Muscle of leg (tissue), 11 donors: ENCODE measurements around the gene ETV3. TPM values are rescaled to one million over a fixed set of nuclear protein-coding genes. Genes with fewer than 3 reads are reported as not detected.

ENCODE experiments used
- DNase-seq: peaks from one replicate; pipeline ENCODE4 v3.0.0; 2013
- H3K27ac ChIP-seq: one replicate; pipeline ENCODE4 v1.5.1; 2013; ENCODE audit warnings: mild to moderate bottlenecking, low read length, control low read depth
- H3K27me3 ChIP-seq: one replicate; pipeline ENCODE4 v1.6.1; 2013; ENCODE audit warnings: low read length; ENCODE audit not compliant: control insufficient read depth, insufficient read depth
- H3K36me3 ChIP-seq: one replicate; pipeline ENCODE4 v1.6.1; 2013; ENCODE audit warnings: low read length; ENCODE audit not compliant: control insufficient read depth, insufficient read depth
- H3K4me1 ChIP-seq: one replicate; pipeline ENCODE4 v1.6.1; 2013; ENCODE audit warnings: low read length; ENCODE audit not compliant: control insufficient read depth, insufficient read depth
- H3K4me3 ChIP-seq: one replicate; pipeline ENCODE4 v1.5.1; 2013; ENCODE audit warnings: low read length, control low read depth
- H3K9me3 ChIP-seq: replicated peaks from 2 replicates; pipeline ENCODE4 v1.6.1; 2013; ENCODE audit warnings: low read depth, low read length; ENCODE audit not compliant: control insufficient read depth
- WGBS: methylation state at CpG from one replicate; pipeline ENCODE4 v1.1.5; 2013; ENCODE audit warnings: missing lambda C conversion rate; ENCODE audit not compliant: insufficient coverage; 5-methylcytosine and 5-hydroxymethylcytosine counted together
- polyA plus RNA-seq, 8 donors: library from polyadenylated mRNA; unstranded; fragments of 120-200 nt; gene quantifications; one replicate each; pipeline versions ENCODE4 v1.2.1 to v1.2.3, GENCODE V29; 2013; ENCODE audit warnings: inconsistent platforms in 1 of 8, low replicate concordance in 1 of 8; ENCODE audit not compliant: insufficient read length in 8 of 8, insufficient read depth in 1 of 8
- total RNA-seq: library from RNA; stranded (reverse); fragments of 120-200 nt; gene quantifications from one replicate; pipeline ENCODE4 v1.2.4, GENCODE V29; 2013

ETV3 gene
- total and polyA plus RNA-seq, 9 donors, result 9.8 to 21.2 (median 14.6) TPM

DNA sequence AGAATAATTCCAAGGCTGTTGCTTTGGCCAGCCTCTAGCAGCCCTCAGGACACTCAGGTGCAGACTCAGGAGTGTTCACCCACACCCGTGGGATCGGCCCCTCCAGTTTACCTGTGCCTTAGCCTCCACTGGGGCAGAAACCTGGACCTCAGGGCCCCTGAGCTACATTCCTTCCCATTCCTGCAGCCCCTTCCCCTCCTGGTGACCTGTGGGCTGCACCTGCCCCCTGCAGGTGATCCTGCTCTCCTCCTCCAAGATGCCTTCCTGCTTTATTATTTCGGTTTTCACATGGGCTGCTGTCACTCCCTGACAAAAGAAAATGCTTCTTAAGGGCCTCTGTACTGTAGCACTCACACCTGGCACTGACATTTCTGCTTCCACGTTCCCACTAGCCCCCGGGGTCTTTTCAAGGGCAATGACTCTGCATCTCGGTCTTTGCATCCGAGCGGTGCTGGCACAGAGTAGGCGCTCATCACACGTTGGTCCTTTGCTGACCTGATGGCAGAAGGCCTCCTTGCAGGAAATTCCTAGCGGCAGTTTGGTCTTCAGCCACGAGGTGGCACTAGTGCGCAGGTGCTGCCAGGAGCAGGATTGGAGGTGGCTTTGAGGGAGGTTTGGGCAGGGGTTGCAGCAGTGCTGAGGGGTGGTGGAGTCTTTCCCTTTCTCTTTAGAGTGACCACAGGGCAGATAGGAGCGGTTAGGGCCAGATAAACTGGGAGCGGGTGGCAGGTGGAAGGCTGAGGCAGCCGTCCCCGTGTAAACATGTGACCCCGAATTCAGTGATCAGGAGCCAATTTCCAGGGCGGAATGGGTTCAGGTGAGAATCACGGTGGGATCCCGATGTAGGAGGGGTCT, 25.3 kb upstream of the ETV3 start:
- no peak overlapping the region for H3K27ac ChIP-seq
- peaks cover 9% of the 10 kb centered on the region for H3K27me3 ChIP-seq
- 15% methylated on average over 21 of the region's 21 CpGs for WGBS
- H3K9me3 ChIP-seq, result no peaks in the 10 kb centered on the region
- H3K4me3 ChIP-seq, result no peak overlapping the region
- no peaks in the 10 kb centered on the region for H3K36me3 ChIP-seq
- peaks cover 3% of the 10 kb centered on the region for H3K4me1 ChIP-seq
- peak; percentile 58 for DNase-seq

- no peak overlapping the region for H3K4me3 ChIP-seq
- no peaks in the 10 kb centered on the region for H3K9me3 ChIP-seq
- WGBS, result 67% methylated on average over 1 of the region's 4 CpGs
- H3K27me3 ChIP-seq, result peaks cover 9% of the 10 kb centered on the region
- H3K36me3 ChIP-seq, result no peaks in the 10 kb centered on the region
- H3K27ac ChIP-seq, result no peak overlapping the region
- peaks cover 3% of the 10 kb centered on the region for H3K4me1 ChIP-seq
- no peak for DNase-seq
Measured at GRCh38 chr1:157162345-157162744, 24.1 kb upstream of the ETV3 start.

DNA sequence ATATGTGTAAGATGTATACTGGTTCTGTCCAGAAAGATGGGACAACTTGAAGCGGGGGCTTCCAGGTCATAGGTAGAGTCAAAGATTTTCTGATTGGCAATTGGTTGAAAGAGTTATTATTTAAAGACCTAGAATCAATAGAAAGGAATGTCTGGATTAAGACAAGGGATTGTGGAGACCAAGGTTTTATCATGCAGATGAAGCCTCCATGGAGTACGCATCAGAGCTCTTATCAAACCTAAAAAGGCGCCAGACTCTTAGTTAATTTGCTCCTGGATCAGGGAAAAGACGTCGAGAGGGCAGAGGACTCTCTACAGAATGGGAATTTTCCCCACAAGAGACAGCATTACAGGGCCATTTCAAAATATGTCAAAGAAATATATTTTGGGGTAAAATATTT, 23.7 kb upstream of the ETV3 start:
- Histone ChIP-seq H3K4me3 (no peak overlapping the region), H3K27ac (no peak overlapping the region), H3K36me3 (no peaks in the 10 kb centered on the region), H3K9me3 (no peaks in the 10 kb centered on the region), H3K4me1 (peaks cover 3% of the 10 kb centered on the region), H3K27me3 (peaks cover 9% of the 10 kb centered on the region)
- WGBS, result 92% methylated on average over 3 of the region's 5 CpGs
- no peak for DNase-seq

GRCh38 chr1:157158967-157159366, 20.8 kb upstream of the ETV3 start:
- no peaks in the 10 kb centered on the region for H3K9me3 ChIP-seq
- no peak overlapping the region for H3K4me3 ChIP-seq
- no peak for DNase-seq
- no peaks in the 10 kb centered on the region for H3K36me3 ChIP-seq
- H3K4me1 ChIP-seq, result peaks cover 28% of the 10 kb centered on the region
- no peak overlapping the region for H3K27ac ChIP-seq
- H3K27me3 ChIP-seq, result peaks cover 3% of the 10 kb centered on the region
- WGBS, result 51% methylated on average over 3 of the region's 4 CpGs

DNA sequence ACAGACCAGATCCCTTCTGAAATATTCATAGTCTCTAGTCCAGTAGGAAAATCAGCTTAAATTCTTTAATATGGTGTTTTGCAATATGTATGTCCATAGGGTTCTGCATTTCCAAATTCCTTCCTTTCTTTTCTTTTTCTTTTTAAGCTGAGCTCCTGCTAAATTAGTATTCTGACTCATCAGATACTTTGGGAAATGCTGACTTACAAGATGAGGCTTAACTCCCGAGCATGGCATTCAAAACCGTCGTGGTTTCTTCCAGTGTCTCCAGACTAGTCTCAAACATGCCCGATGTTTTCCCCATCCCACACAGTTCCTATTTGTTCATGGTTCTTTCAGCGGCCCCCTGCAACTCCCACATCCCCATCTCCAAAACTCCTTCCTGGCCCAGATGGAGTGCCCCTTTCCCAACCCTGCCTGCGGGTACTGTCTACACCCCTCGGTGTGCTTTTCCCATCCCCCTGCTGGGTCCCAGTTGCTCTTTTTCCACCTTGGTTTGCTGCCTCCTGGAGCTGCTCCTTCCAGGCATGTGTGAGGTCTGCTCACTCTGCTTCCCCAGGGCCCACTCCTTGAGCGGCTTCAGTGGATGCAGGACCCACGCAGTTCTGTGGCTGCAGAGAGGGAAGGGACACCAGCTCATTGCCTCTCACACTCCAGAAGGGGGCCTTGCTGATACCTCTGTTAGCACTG, 19.5 kb upstream of the ETV3 start:
- Histone ChIP-seq H3K27me3 (no peaks in the 10 kb centered on the region), H3K27ac (no peak overlapping the region), H3K4me1 (peaks cover 31% of the 10 kb centered on the region), H3K9me3 (no peaks in the 10 kb centered on the region), H3K36me3 (no peaks in the 10 kb centered on the region), H3K4me3 (no peak overlapping the region)
- WGBS, result 63% methylated on average over 9 of the region's 9 CpGs
- DNase-seq, result no peak

DNA sequence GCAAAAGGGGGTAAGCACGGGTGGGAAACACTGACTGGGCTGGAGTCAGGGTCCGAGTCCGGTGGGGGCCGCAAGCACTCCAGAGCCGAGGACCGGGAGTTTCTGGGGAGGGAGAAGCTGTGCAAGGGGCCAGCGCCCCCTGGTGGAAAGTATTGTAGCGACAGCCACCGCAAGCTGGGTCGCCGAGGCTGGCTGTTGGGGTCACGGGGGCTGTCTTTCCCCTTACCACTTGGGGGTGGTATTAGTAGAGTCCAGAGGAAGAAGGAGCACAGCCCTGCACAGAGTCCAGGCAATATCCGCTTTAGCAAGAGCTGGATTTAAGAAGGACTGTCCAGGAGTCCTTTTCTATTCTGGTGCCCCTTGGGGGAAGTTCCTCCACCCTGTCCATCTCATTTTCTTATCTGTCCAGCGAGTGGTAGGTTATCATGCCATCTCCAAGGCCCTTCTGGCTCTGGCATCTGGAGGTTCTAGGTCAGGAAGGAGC, 17.9 kb upstream of the ETV3 start:
- Histone ChIP-seq H3K36me3 (no peaks in the 10 kb centered on the region), H3K27ac (no peak overlapping the region), H3K4me3 (no peak overlapping the region), H3K4me1 (peaks cover 28% of the 10 kb centered on the region), H3K9me3 (no peaks in the 10 kb centered on the region), H3K27me3 (no peaks in the 10 kb centered on the region)
- WGBS, result 0% methylated on average over 7 of the region's 14 CpGs
- DNase-seq, result peak; percentile 74

GRCh38 chr1:157155658-157156057, 17.5 kb upstream of the ETV3 start:
- no peaks in the 10 kb centered on the region for H3K36me3 ChIP-seq
- no peak overlapping the region for H3K27ac ChIP-seq
- H3K9me3 ChIP-seq, result no peaks in the 10 kb centered on the region
- peak; percentile 38 for DNase-seq
- no peak overlapping the region for H3K4me3 ChIP-seq
- 27% methylated on average over 5 of the region's 8 CpGs for WGBS
- H3K27me3 ChIP-seq, result no peaks in the 10 kb centered on the region
- peaks cover 28% of the 10 kb centered on the region for H3K4me1 ChIP-seq

DNA sequence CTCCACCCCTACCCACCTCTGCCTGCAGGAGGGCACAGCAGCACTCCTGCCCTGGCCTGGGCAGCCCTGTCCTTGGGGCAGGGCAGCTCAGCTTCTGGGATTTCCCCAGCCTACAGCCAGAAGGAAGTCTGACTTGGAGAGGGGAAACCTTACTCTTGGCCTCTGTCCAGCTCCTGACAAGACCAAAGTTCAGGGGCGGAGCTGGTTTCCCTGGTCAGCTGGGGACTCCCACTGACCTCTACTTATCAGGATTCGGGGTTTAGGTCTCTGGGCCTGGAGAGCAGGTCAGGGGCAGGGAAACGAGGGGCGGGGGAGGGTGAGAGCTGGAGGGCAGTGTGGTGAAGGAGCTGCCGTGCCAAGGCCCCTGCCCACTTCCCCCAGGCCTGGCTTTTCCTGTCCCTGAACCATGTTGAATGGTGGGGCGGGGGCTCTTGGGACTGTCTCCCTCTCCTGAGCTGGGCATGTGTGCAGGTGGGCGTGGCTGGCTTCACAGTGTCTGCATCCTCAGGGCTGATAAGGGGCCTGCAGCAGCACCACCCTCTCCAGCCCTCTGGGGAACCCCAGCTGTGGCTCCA, 16.8 kb upstream of the ETV3 start:
- Histone ChIP-seq H3K36me3 (no peaks in the 10 kb centered on the region), H3K27ac (no peak overlapping the region), H3K4me1 (peaks cover 28% of the 10 kb centered on the region), H3K4me3 (no peak overlapping the region), H3K27me3 (no peaks in the 10 kb centered on the region), H3K9me3 (no peaks in the 10 kb centered on the region)
- 73% methylated on average over 3 of the region's 7 CpGs for WGBS
- DNase-seq, result peak; percentile 71

DNA sequence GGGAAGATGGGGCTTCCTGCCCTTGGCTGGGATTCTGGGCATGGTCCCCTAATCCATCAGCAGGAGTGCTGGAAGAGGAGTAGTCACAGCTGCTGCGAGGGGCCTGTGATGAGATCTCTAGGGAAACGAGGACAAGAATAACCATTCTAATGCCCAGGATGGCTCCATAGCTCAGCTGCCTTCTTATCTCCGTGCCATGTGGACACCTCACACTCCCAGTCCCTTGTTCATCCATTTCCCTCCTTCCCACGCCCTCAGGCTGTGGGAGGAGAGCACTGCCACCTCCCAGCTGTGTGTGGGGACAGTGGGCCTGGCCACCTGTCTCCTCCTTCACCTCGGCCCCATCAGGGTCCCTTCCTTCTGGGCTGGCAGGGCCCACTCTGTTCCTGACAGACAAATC, 16.1 kb upstream of the ETV3 start:
- H3K4me3 ChIP-seq, result no peak overlapping the region
- WGBS, result 71% methylated on average over 2 of the region's 5 CpGs
- H3K4me1 ChIP-seq, result peaks cover 28% of the 10 kb centered on the region
- H3K36me3 ChIP-seq, result no peaks in the 10 kb centered on the region
- no peaks in the 10 kb centered on the region for H3K9me3 ChIP-seq
- DNase-seq, result no peak
- no peaks in the 10 kb centered on the region for H3K27me3 ChIP-seq
- peak overlapping the region; percentile 24 for H3K27ac ChIP-seq

- Histone ChIP-seq H3K9me3 (no peaks in the 10 kb centered on the region), H3K4me3 (no peak overlapping the region), H3K27me3 (no peaks in the 10 kb centered on the region), H3K27ac (no peak overlapping the region), H3K36me3 (no peaks in the 10 kb centered on the region), H3K4me1 (peaks cover 28% of the 10 kb centered on the region)
- DNase-seq, result no peak
- WGBS, result no CpG with 5 or more reads among the region's 1 CpG
Measured at GRCh38 chr1:157153746-157154145, 15.6 kb upstream of the ETV3 start.
